Ascending aorta (tissue), 2 donors: Measurements from ENCODE around the gene PAPLN. TPM values are rescaled to one million over a fixed set of nuclear protein-coding genes. Genes with fewer than 3 reads are reported as not detected.
"Not testable (repeated sequence)": the region's sequence is repeated elsewhere in the genome, so short reads cannot be mapped to it uniquely, and the experiment has no call there.

ENCODE experiments used
- DNase-seq, 2 donors: peaks; one replicate each; pipeline ENCODE4 v3.0.0-alpha.2; 2019; ENCODE audit warnings: low spot score in 2 of 2
- H3K27ac ChIP-seq, 2 donors: fragments of 200-600 bp; sonication (generic); one replicate each; pipeline ENCODE4 v1.5.1; 2016 to 2017; ENCODE audit warnings: mild to moderate bottlenecking in 1 of 2
- H3K27me3 ChIP-seq: fragments of 200-600 bp; sonication (generic); one replicate; pipeline ENCODE4 v1.5.1; 2017
- H3K36me3 ChIP-seq, 2 donors: fragments of 200-600 bp; sonication (generic); one replicate each; pipeline ENCODE4 v1.5.1; 2016
- H3K4me1 ChIP-seq, 2 donors: fragments of 200-600 bp; sonication (generic); one replicate each; pipeline ENCODE4 v1.5.1; 2016 to 2017; ENCODE audit warnings: mild to moderate bottlenecking in 1 of 2
- H3K4me3 ChIP-seq, 2 donors: fragments of 200-600 bp; sonication (generic); one replicate each; pipeline ENCODE4 v1.5.1; 2016 to 2017; ENCODE audit warnings: mild to moderate bottlenecking in 1 of 2
- H3K9me3 ChIP-seq, 2 donors: fragments of 200-600 bp; sonication (generic); one replicate each; pipeline ENCODE4 v1.5.1; 2016
- CTCF ChIP-seq, 3 experiments: fragments of 200-600 bp in 2 of 3; fragments of 450-650 bp in 1 of 3; sonication (generic) in 2 of 3; IDR thresholded peaks; one replicate each; pipeline ENCODE4 v1.5.1; 2016 to 2019; ENCODE audit warnings: antibody characterized with exemption in 3 of 3, mild to moderate bottlenecking in 1 of 3, moderate library complexity in 1 of 3
- intact Hi-C: fragments of 100-400 bp; cut with DNase I; formaldehyde crosslinking; loops from one replicate; pipeline ENCODE4 v1.15.1; 2023
- total RNA-seq: library from RNA; depleted of rRNA; stranded (reverse); fragments of >200 nt; gene quantifications from one replicate; pipeline ENCODE4 v1.1.0, GENCODE V29; 2016

PAPLN gene
- total RNA-seq, 1 donor from 2014 or later = 4.9 TPM

- H3K4me1 ChIP-seq = no peaks in the 10 kb centered on the region
- H3K9me3 ChIP-seq = no peaks in the 10 kb centered on the region
- TF ChIP-seq CTCF (IDR thresholded peaks at IDR 0.05) = no peak
- no peak for DNase-seq
- no peak overlapping the region for H3K27ac ChIP-seq
- intact Hi-C loops = no loop called here
- no peaks in the 10 kb centered on the region for H3K36me3 ChIP-seq
- no peaks in the 10 kb centered on the region for H3K27me3 ChIP-seq
- no peak overlapping the region for H3K4me3 ChIP-seq
Observed at GRCh38 chr14:73305499-73305898, 68.2 kb downstream of the PAPLN start.

DNA sequence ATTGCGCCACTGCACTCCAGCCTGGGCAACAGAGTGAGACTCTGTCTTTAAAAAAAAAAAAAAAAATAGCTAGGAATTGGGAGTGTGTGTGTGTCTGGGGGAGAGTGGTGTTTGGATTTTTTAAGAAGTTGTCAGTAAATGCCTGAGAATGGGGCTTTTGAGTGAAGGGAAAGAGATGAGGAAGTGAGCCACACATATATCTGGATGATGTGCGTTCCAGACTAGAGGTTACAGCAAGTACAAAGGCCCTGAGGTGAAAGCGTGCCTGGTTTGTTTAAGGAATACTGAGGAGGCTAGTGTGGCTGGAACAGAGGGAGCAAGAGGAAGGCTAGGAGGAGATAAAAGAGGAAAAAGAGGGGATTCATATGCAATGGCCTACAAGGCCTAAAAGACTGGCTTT, 70.0 kb downstream of the PAPLN start:
- H3K27me3 ChIP-seq = no peaks in the 10 kb centered on the region
- H3K36me3 ChIP-seq = no peaks in the 10 kb centered on the region
- no peak for TF ChIP-seq CTCF (IDR thresholded peaks at IDR 0.05)
- no peaks in the 10 kb centered on the region for H3K9me3 ChIP-seq
- intact Hi-C loops = no loop called here
- no peak overlapping the region for H3K4me3 ChIP-seq
- no peaks in the 10 kb centered on the region for H3K4me1 ChIP-seq
- no peak overlapping the region for H3K27ac ChIP-seq
- no peak for DNase-seq

- intact Hi-C loops, DNase-seq, H3K4me3 ChIP-seq, H3K4me1 ChIP-seq, H3K27ac ChIP-seq, H3K27me3 ChIP-seq, H3K36me3 ChIP-seq, H3K9me3 ChIP-seq: not testable (repeated sequence)
Observed at GRCh38 chr14:73309207-73309606, 71.9 kb downstream of the PAPLN start.

GRCh38 chr14:73311708-73312030, 74.4 kb downstream of the PAPLN start:
- DNase-seq = no peak
- TF ChIP-seq CTCF (IDR thresholded peaks at IDR 0.05) = no peak
- Histone ChIP-seq H3K4me1 (no peaks in the 10 kb centered on the region), H3K27ac (no peak overlapping the region), H3K4me3 (no peak overlapping the region), H3K27me3 (no peaks in the 10 kb centered on the region), H3K36me3 (peaks cover 0 to 4% of the 10 kb centered on the region in 2 donors), H3K9me3 (no peaks in the 10 kb centered on the region)
- intact Hi-C loops = no loop called here

GRCh38 chr14:73312687-73313086, 75.4 kb downstream of the PAPLN start:
- Histone ChIP-seq H3K4me1 (no peaks in the 10 kb centered on the region), H3K36me3 (peaks cover 0 to 4% of the 10 kb centered on the region in 2 donors), H3K27ac (no peak overlapping the region), H3K4me3 (no peak overlapping the region), H3K27me3 (no peaks in the 10 kb centered on the region), H3K9me3 (no peaks in the 10 kb centered on the region)
- TF ChIP-seq CTCF (IDR thresholded peaks at IDR 0.05) = no peak
- DNase-seq = no peak
- intact Hi-C loops = no loop called here

- no peak for TF ChIP-seq CTCF (IDR thresholded peaks at IDR 0.05)
- peaks cover 0 to 4% of the 10 kb centered on the region in 2 donors for H3K36me3 ChIP-seq
- no peaks in the 10 kb centered on the region for H3K9me3 ChIP-seq
- H3K4me1 ChIP-seq = no peaks in the 10 kb centered on the region
- no peak overlapping the region for H3K4me3 ChIP-seq
- no peaks in the 10 kb centered on the region for H3K27me3 ChIP-seq
- no peak for DNase-seq
- H3K27ac ChIP-seq = no peak overlapping the region
- intact Hi-C loops = no loop called here
Observed at GRCh38 chr14:73313151-73313550, 75.8 kb downstream of the PAPLN start.
